ENCODE measurements around the gene NSD1. TPM values are rescaled to one million over a fixed set of nuclear protein-coding genes. Genes with fewer than 3 reads are reported as not detected.
"Not testable (repeated sequence)": the region's sequence is repeated elsewhere in the genome, so short reads cannot be mapped to it uniquely, and the experiment has no call there.

The NSD1 gene
- total RNA-seq, 1 experiment from 2014 or later: 49.1 TPM

GRCh38 chr5:177304392-177305119, 171.0 kb downstream of the NSD1 start:
- no peak for DNase-seq (ENCODE audit: extremely low read depth, low read depth)

GRCh38 chr5:177306103-177306640, 172.6 kb downstream of the NSD1 start:
- DNase-seq (ENCODE audit: extremely low read depth, low read depth): not testable (repeated sequence)

GRCh38 chr5:177306674-177307543, 173.3 kb downstream of the NSD1 start:
- no peak for DNase-seq (ENCODE audit: extremely low read depth, low read depth)

GRCh38 chr5:177307544-177308363, 174.2 kb downstream of the NSD1 start:
- no peak for DNase-seq (ENCODE audit: extremely low read depth, low read depth)

GRCh38 chr5:177308740-177309139, 175.2 kb downstream of the NSD1 start:
- no peak for DNase-seq (ENCODE audit: extremely low read depth, low read depth)

- peak; percentile 73 for DNase-seq (ENCODE audit: extremely low read depth, low read depth)
These were observed 176.0 kb downstream of the NSD1 start for GRCh38 chr5:177309351-177310191.

GRCh38 chr5:177310332-177310731, 176.8 kb downstream of the NSD1 start:
- DNase-seq (ENCODE audit: extremely low read depth, low read depth): no peak

- no peak for DNase-seq (ENCODE audit: extremely low read depth, low read depth)
These were observed 177.3 kb downstream of the NSD1 start for GRCh38 chr5:177310757-177311391.

- DNase-seq (ENCODE audit: extremely low read depth, low read depth): no peak
These were observed 177.8 kb downstream of the NSD1 start for GRCh38 chr5:177311392-177311722.

GRCh38 chr5:177311723-177312648, 178.4 kb downstream of the NSD1 start, which contains the start of gene MXD3:
TSS of gene MXD3 (minus strand) at chr5:177311898. CDS start at chr5:177311830, 68 bp downstream.
- DNase-seq (ENCODE audit: extremely low read depth, low read depth): peak; percentile 96

- no peak for DNase-seq (ENCODE audit: extremely low read depth, low read depth)
These were observed 179.1 kb downstream of the NSD1 start for GRCh38 chr5:177312649-177313181.

- no peak for DNase-seq (ENCODE audit: extremely low read depth, low read depth)
These were observed 180.1 kb downstream of the NSD1 start for GRCh38 chr5:177313561-177314259.

GRCh38 chr5:177314376-177315342, 181.1 kb downstream of the NSD1 start:
- no peak for DNase-seq (ENCODE audit: extremely low read depth, low read depth)

- no peak for DNase-seq (ENCODE audit: extremely low read depth, low read depth)
These were observed 181.8 kb downstream of the NSD1 start for GRCh38 chr5:177315411-177315810.

GRCh38 chr5:177316005-177316404, 182.4 kb downstream of the NSD1 start:
- DNase-seq (ENCODE audit: extremely low read depth, low read depth): no peak

- peak; percentile 64 for DNase-seq (ENCODE audit: extremely low read depth, low read depth)
These were observed 184.4 kb downstream of the NSD1 start for GRCh38 chr5:177317959-177318377.
